HG02759 (cell line): ENCODE measurements around the gene PIGR.

ENCODE experiments used
- ATAC-seq: cut with Tn5 transposase; IDR thresholded peaks from one replicate; pipeline ENCODE4 v1.9.1; 2021; ENCODE audit warnings: mild to moderate bottlenecking, moderate library complexity; ENCODE audit not compliant: unreplicated experiment

PIGR gene

GRCh38 chr1:206893380-206893779 is 52.9 kb downstream of the PIGR start:
- ATAC-seq = no peak

- ATAC-seq = no peak
Measured at GRCh38 chr1:206892351-206892984, 53.8 kb downstream of the PIGR start.

GRCh38 chr1:206891412-206891811 is 54.9 kb downstream of the PIGR start:
- ATAC-seq = no peak

- no peak for ATAC-seq
Measured at GRCh38 chr1:206890125-206891060, 55.9 kb downstream of the PIGR start.

GRCh38 chr1:206887701-206888100 is 58.6 kb downstream of the PIGR start:
- no peak for ATAC-seq

- ATAC-seq = no peak
Measured at GRCh38 chr1:206886831-206887230, 59.4 kb downstream of the PIGR start.

GRCh38 chr1:206885341-206886060 is 60.8 kb downstream of the PIGR start:
- no peak for ATAC-seq

GRCh38 chr1:206883876-206884275 is 62.4 kb downstream of the PIGR start:
- no peak for ATAC-seq

GRCh38 chr1:206883160-206883559 is 63.1 kb downstream of the PIGR start:
- no peak for ATAC-seq

GRCh38 chr1:206882555-206882954 is 63.7 kb downstream of the PIGR start:
- no peak for ATAC-seq

- no peak for ATAC-seq
Measured at GRCh38 chr1:206880314-206880713, 66.0 kb downstream of the PIGR start.
